Activated CD8-positive, alpha-beta memory T cell treated with anti-CD3 and anti-CD28 coated beads, Interleukin-2, amount 50 U/mL, for 4 hours (primary cell): ENCODE results near the gene NUP188.
"Not testable (repeated sequence)": the region's sequence is repeated elsewhere in the genome, so short reads cannot be mapped to it uniquely, and the experiment has no call there.

ENCODE experiments used
- DNase-seq: peaks from one replicate; pipeline ENCODE4 v3.0.0-alpha.2; 2020

NUP188 gene

GRCh38 chr9:128944966-128945365 is 2.5 kb upstream of the NUP188 start:
- DNase-seq: not testable (repeated sequence)

DNA sequence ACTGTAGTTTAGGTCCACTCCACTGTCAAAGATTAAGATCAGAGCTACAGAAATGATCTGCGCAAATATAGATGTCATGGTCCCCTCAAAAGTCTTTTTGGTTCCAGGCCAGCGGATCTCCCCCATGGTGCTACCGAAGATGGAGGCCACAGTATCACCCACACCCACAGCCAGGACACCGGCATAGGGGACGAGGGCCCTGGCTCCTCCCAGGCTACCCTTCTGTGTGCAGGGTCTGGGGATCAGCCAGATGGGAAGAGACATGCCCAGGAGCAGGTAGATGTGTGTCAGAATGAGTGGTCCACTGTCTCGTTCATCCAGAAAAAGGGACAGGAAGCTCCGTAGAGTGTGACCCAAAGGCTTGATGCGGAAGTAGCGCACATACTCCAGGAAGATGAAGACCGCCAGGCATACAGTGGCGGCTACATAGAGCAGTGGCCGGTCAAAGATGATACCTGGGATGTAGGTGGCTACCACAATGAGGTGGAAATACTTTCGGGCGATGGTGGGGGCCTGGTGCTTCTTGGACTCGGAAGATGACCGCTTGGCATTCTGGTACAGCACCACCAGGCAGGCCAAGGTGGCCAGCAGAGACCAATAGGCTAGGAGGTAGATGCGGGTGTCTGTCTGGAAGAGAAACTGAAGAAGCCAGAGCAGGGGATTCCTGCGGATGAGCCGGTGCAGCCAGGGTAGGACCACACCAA is 1.5 kb upstream of the NUP188 start:
- DNase-seq: no peak

GRCh38 chr9:128946571-128947276 is 775 bp upstream of the NUP188 start:
- no peak for DNase-seq

DNA sequence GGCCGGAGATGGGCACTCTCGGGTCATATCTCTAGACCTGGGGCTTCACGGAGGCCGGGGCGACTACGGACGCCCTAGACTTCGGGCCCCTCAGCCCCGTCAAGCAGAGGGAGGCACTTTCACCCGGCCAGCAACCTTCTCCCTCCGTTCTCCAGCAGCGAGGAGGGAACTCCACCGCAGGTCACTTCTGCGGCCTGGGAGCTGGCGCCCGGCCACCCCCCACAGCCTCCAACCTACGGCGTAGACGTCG is 297 bp upstream of the NUP188 start:
- DNase-seq: no peak

- DNase-seq: not testable (repeated sequence)
Measured at GRCh38 chr9:128961403-128961802, 13.9 kb downstream of the NUP188 start.

DNA sequence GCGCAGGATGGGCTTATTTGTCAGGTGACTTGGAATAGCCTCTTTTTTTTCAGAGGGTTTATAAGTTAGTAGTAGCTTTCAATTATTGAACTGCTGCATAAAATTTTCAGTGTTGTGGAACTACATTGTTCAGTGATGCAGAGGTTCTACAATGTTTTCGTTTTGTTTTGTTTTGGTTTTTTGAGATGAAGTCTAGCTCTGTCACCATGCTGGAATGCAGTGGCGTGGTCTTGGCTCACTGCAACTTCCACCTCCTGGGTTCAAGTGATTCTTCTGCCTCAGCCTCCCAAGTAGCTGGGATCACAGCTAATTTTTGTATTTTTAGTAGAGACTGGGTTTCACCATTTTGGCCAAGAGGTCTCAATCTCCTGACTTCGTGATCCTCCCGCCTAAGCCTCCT is 22.0 kb downstream of the NUP188 start:
- DNase-seq: no peak

GRCh38 chr9:128972956-128973355 is 25.5 kb downstream of the NUP188 start:
- DNase-seq: no peak

- no peak for DNase-seq
Measured at GRCh38 chr9:128979111-128979510, 31.6 kb downstream of the NUP188 start.

DNA sequence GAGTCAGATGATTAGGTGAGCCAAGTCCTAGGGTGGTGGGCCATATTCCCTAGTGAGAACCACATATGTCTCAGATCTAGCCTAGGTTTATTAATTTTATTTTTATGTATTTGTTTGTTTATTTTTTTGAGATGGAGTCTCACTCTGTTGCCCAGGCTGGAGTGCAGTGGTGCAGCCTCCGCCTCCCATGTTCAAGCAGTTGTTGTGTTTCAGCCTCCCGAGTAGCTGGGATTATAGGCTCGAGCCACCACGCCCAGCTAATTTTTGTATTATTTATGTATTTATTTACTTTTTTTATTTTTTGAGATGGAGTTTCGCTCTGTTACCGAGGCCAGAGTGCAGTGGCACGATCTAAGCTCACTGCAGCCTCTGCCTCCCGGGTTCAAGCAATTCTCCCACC is 36.0 kb downstream of the NUP188 start:
- DNase-seq: no peak

DNA sequence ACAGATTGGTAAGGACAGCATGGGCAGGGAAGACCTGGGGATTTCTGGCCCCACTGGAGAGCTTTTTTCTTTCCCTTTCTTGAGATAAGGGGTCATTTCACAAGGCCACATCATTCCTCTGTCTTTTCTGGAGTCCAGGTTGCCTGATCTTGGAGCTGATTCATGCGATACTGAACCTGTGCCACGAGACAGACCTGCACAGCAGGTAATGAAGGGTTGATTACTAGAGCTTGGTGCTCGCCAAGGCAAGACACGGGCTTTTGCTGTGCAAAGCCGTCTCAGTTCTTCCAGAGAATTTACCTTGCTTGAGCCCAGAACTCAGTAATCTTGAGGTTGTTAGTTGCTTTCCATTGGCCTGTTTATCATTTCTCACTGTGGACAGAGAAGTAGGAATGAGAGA is 39.2 kb downstream of the NUP188 start:
- DNase-seq: no peak

DNA sequence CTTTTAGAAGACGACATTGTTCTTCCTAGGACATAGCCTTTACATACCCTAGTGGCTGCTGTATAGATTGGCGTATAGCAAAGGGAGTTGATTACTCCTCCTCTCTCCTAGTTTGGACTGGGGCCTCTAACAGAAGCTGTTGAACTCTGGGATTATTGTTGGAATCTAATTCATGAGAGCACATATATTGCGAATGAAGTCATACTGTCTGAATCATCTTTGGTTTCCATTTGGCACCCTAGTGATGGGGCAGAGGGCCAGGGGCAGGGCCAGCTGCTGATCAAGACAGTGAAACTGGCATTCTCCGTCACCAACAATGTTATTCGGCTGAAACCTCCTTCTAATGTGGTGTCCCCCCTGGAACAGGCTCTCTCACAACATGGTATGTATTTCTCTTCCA is 40.3 kb downstream of the NUP188 start:
- no peak for DNase-seq

GRCh38 chr9:128992995-128993394 is 45.5 kb downstream of the NUP188 start:
- no peak for DNase-seq

GRCh38 chr9:128995791-128996190 is 48.3 kb downstream of the NUP188 start:
- DNase-seq: no peak

DNA sequence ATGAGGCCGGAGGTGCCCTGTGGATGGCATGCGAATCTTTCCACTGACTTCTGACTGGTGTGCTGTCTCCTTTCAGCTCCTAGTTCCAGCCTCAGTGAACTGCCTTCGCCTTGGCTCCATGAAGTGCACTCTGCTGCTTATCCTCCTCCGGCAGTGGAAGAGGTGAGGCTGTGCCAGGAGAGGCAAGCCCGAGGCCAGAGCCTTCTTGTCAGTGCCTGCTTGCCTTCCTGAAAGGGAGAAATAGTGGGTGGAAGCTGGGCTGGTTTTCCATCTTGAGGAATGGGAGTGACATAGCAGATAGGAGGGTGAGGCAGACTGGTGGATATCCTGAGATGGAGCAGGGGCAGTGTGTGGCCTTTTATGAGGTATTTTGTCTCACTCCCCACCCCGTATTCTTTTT is 51.0 kb downstream of the NUP188 start:
- DNase-seq: no peak

DNA sequence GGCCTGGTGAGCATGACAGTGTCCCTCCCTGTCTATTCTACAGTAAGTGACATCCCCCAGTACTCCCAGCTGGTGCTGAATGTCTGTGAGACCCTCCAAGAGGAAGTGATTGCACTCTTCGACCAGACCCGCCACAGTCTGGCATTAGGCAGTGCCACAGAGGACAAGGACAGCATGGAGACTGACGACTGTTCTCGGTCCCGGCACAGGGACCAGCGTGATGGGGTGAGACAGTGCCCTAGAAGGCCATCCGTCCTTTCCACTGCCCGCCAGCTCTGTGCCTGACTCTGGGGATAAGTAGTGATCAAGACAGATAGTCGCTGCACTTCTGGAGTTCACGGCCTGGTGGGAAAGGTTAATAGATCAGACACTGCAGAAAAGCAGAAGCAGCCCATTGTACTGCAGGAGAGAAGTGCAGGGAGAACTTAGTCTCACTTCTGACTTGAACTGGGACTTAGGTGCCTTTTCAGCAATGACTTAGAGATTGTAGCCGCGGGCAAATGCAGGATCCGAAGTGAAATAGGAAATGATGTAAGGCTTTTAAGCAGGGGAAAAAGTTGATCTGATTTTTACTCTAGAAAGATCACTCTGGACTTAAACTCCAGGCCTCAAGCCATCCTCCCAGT is 52.2 kb downstream of the NUP188 start:
- DNase-seq: no peak

DNA sequence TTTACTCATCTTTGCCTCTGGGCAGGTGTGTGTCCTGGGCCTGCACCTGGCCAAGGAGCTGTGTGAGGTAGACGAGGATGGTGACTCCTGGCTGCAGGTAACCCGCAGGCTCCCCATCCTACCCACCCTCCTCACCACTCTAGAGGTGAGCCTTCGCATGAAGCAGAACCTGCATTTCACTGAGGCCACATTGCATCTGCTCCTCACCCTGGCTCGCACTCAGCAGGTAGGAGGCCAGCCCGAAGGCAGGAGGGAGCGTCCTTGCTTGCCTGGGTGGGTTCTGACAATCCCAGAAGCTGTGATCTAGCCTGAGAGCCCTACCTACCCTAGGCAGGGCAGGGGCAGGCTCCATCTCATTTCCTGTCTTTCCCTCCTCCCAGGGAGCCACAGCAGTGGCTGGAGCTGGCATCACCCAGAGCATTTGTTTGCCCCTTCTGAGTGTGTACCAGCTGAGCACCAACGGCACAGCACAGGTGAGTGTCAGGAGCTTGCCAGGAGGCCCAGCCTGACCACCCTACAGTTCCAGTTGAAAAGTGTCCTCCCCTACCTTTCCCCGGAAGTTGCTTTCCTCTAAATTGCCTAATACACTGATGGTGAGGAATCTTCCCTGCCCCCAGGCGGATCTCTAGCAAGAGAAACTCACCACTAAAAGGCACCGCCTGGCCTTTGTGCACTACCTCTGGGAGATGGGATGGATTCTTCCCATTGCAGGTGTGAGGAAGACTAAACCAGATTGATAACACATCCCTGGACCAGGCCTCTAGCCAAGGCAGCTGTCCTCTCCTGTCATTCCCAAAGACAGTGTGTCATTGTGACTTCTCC is 54.2 kb downstream of the NUP188 start:
- DNase-seq: no peak

- no peak for DNase-seq
Measured at GRCh38 chr9:129002992-129003391, 55.5 kb downstream of the NUP188 start.

- not testable (repeated sequence) for DNase-seq
Measured at GRCh38 chr9:129004173-129004572, 56.7 kb downstream of the NUP188 start.

DNA sequence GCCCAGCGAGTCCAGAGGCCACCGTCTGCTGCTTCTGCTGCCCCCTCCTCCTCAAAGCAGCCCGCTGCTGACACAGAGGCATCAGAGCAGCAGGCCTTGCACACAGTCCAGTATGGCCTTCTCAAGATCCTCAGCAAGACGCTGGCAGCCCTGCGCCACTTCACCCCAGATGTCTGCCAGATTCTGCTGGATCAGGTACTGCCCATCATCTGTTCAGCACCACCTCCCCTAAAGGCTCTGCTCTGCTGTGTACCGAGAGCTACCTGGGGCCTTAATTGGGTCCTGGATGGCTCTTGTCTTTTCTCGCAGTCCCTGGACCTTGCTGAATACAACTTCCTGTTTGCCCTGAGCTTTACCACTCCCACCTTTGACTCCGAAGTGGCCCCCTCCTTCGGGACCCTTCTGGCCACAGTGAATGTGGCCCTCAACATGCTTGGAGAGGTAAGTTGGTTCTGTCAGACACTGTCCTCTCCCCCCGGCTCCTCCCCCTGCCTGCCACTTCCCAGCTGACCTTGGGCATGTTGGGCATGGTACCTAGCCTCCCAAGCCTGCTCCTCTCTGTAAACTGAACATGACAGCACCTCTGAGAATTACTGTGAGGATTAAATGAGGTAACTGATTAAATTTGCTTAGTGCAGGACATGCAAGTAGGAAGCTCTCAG is 58.0 kb downstream of the NUP188 start:
- no peak for DNase-seq

DNA sequence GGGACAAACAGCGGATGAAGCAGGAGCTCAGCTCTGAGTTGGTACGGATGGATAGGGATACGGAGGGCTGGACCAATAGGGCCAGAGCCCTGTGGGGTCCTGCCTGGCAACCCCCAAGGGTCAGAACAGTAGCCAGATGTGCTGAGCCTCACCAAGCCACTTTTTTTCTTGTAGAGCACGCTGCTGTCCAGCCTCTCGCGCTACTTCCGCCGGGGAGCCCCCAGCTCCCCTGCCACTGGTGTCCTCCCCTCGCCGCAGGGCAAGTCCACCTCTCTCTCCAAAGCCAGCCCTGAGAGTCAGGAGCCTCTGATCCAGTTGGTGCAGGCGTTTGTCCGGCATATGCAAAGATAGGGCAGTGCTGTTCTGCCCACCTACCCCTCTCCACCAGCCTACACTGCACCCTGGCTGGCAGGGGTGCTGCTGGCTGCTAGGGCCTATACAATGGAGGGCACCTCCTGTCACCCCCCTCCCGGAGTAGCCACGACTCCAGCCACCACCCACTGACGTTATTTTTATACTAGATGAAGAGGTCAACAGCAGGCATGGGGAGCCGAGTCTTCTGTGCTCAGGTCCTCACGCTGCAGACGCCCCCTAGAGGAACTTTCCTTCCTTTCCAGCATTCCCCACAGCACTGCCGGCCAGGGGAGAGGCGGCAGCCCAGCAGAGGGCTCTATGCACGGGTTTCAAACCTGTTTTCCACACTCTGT is 59.0 kb downstream of the NUP188 start:
- DNase-seq: peak; percentile 36

DNA sequence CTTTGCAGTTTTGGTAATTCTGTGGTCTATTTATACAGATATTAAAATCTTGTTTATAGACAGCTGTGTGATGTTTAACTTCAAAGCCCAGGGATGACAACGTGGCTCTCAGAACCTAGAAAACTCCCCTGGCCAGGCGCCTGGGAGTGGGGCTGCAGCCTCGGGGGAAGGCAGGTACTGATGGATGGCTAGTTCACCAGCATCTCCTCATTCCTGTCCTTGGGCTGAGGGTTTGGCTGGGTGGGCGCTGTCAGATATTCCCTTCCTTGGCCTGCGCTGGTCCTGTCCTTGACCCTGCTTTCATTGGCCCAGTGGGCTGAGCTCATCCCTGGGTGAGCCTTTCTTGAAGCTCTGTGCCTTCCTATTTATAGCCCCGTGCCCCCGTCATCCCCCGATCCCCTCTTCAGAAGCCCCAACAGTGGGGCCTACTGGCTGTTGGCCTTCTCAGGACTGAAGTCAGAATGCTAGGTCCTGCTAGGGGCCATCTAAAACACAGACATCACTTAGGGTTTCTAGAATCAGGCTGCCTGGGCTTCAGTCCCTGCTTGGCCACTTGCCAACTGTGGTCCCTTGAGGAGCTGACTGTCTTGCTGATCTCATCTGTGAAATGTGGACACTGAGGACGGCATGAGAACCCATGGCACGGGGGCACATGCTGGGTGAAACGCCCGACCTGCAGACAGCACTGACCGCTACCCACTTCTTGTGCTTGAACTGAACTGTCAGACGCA is 59.7 kb downstream of the NUP188 start:
- no peak for DNase-seq
